Esophagus squamous epithelium (tissue), 4 donors: ENCODE results near the gene TSPAN18.

Experiments
- CTCF ChIP-seq, 6 experiments: fragments of 450-650 bp in 4 of 6; fragments of 200-600 bp in 2 of 6; sonication (generic) in 2 of 6; IDR thresholded peaks; one replicate each; pipeline ENCODE4 v1.5.1; 2016 to 2019; ENCODE audit warnings: antibody characterized with exemption in 6 of 6, mild to moderate bottlenecking in 4 of 6, moderate library complexity in 4 of 6
- POLR2A ChIP-seq, 4 donors: fragments of 450-650 bp; IDR thresholded peaks; one replicate each; pipeline ENCODE4 v1.6.1; 2017; ENCODE audit warnings: antibody characterized with exemption in 4 of 4, mild to moderate bottlenecking in 4 of 4, moderate library complexity in 3 of 4

GRCh38 chr11:44693654-44694119 lies 33.1 kb upstream of the TSPAN18 start:
- TF ChIP-seq CTCF (IDR thresholded peaks at IDR 0.05) = no peak
- TF ChIP-seq POLR2A (IDR thresholded peaks at IDR 0.05) = no peak
